HG02610 (cell line): ENCODE measurements around the gene FBN3.
"Not testable (repeated sequence)": the region's sequence is repeated elsewhere in the genome, so short reads cannot be mapped to it uniquely, and the experiment has no call there.

ENCODE experiments used
- ATAC-seq: cut with Tn5 transposase; IDR thresholded peaks from one replicate; pipeline ENCODE4 v1.9.1; 2021; ENCODE audit warnings: mild to moderate bottlenecking, moderate library complexity; ENCODE audit not compliant: unreplicated experiment

Gene FBN3

DNA sequence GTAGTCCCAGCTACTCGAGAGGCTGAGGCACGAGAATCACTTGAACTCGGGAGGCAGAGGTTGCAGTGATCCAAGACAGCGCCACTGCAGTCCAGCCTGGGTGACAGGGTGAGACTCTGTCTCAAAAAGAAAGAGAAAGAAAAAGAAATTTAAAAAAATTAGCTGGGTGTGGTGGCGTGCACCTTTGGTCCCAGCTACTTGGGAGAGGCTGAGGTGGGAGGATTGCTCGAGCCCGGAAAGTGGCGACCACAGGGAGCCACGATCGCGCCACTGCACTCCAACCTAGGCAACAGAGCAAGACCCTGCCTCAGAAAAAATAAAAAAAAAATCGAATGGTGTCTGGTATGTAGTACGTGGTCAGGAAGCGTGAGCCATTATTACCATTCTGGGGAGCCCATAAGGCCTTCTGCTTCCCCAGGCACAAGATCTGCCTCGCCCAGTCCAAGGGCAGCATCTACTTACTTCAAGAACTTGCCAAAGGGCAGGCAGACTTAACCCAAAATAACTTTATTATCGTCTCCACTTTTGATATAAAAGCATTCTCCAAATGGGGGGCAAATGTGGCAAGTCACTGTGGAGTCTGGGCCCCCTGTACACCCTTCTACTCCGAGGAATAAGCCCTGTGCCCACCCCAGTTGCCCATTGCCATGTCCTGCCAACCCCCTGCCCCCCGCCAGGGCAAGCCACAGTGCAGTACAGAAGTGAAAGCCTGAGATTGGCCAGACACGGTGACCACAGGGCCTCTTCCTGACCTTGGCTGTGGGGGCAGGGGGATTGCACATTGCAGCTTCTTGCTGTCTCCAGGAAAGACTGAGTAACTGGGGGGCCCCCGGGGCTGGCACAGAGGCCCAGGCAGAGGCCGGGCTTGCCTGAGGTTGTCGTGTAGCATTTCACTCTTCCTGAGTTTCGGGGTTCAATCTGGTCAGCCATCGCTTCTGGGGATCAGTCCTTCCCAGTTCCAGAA is 84.2 kb downstream of the FBN3 start:
- no peak for ATAC-seq

DNA sequence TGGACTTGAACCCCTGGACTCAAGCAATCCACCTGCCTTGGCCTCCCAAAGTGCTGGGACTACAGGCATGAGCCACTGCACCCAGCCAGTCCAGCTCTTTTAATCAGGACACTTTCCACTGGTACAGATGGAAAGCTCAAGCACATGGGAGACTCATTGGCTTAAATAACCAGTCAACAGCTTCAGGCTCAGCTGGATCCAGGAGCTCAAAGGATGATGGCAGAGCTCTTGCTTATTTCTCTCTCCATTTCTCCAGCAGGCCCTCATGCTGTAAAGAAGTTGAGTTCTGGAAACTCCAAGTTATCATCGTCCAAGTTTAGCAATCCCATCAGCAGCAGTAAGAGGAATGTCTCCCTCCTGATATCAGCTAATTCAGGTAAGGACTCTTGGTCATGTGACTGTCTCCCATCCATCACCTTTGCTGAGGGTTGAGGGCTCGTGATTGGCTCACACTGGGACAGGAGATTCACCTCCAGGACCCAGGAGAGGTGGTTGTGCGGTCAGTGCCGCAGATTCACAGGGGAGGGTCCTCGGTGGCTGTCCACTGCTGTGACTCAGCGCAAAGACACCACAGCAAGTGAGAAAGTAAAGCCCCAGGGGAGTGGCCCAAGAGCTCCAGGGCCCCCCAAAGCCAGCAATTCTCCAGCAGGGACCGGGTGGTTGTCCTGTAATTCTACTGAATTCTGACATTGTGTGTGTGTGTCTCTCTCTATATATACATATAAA is 91.7 kb downstream of the FBN3 start:
- no peak for ATAC-seq

DNA sequence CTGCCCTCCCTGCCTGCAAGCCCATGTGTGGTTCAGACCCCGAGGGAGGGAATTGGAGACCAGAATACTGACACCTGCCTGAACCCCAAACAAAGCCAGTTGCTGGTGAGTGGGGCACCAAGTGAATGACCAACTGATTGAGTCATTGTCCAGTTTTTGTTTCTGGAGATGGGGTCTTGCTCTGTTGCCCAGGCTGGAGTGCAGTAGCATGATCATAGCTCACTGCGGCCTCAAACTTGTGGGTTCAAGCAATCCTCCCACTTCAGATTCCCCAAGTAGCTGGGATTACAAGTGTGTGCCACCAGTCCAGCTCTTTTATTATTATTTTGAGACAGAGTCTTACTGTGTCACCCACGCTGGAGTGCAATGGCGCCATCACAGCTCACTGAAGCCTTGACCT is 92.9 kb downstream of the FBN3 start:
- ATAC-seq, result no peak

DNA sequence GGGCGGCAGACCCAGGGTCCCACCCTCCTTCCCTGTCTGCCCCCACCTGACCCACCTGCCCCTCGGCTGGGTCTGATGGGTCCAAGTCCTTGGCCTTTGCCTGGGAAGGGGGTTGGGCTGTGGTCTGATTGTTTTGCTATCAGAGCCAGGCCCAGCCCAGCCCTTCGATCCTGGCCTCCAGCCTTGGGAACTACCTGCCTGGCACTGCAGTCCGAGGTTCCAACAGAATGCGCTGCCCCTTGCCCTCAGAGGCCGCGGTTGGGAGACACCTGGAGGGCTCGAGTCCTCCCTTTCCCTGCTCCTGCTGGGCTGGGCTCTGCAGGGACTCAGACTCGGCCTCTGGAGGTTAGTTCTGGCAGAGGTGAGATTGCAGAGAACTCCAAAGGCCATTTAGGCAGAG is 95.2 kb downstream of the FBN3 start:
- no peak for ATAC-seq

DNA sequence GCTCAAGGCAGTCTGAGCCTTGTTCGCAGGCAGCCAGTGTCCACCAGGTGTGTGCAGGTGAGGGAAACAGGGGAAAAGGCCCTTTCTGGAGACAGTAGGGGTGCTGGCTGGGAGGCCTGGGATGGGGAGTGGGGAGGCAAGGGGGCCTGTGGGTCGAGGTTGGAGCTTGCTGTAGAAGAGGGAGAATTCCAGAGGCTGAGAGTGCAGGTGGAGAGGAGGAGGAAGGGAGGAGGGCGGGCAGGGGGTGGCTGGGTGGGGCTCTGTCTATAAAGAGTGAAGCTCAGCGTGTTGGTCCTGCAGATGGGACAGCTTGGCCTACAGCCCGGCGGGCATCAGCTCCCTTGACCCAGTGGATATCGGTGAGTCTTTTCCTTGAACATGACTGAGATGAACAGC is 96.9 kb downstream of the FBN3 start, which contains the start of gene CCL25:
Gene CCL25 (plus strand): TSS at position 297 of the 396 bp plus-strand sequence. CDS start 290 bp downstream, outside the sequence.
- no peak for ATAC-seq

DNA sequence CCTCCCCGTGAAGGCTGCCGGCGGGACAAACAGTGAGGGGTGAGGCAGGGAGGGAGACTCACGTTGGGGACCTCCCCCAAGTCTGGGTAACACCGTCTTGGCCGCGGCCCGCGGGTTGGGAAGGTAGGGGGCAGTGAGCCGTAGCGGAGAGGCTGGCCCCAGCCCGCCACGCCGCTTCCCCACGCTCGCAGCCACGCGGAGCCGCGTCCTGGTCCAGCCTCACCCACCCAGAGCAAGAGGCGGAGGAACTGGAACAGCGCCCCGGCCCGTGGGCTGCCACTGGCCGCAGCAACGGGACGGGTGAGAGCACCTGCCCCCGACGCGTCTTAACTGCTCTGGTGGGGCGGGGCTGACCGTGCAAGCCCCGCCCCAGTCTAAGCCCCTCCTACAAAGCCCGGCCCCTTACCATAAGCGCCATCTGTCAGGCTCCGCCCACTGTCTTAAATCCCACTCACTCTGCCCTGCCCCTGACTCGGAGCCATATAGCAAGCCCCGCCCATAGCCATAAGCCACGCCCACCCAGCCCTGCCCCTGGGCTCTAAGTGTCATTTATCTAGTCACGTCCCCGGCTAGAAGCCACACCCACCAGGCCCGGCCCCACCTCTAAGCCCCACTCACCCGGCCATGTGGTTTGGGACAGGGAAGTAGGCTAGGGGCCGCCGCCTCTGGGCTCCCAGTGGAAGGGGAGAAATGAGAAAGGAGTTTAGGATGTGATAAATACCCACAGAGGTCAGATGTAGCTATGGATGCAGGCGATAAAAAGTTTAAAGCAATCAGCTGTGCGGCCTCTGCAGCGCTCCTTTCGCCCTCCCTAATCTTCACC is 98.9 kb downstream of the FBN3 start:
- peak; percentile 83 for ATAC-seq

DNA sequence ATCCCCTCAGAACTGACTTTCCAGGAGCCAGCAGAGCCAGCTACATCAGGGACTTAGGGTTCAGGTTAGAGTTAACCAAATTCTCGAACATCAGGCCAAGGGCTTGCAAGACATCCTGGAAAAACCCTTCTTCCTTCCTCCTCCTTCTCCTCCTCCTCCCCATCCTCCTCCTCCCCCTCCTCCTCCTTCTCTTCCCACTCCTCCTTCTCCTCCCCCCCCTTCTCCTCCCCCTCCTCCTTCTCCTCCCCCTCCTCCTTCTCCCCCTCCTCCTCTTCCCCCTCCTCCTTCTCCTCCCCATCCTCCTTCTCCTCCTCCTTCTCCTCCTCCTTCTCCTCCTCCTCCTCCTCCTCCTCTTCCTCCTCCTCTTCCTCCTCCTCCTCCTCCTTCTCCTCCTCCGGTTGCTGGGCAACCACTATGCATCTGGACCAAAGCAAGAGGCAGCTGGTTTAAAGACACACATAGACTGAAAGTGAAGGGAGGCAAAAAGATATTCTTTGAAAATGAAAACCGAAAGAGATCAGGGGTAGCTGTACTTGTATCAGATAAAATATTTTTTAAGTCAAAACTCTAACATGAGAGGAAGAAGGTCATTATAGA is 102.7 kb downstream of the FBN3 start:
- no peak for ATAC-seq

DNA sequence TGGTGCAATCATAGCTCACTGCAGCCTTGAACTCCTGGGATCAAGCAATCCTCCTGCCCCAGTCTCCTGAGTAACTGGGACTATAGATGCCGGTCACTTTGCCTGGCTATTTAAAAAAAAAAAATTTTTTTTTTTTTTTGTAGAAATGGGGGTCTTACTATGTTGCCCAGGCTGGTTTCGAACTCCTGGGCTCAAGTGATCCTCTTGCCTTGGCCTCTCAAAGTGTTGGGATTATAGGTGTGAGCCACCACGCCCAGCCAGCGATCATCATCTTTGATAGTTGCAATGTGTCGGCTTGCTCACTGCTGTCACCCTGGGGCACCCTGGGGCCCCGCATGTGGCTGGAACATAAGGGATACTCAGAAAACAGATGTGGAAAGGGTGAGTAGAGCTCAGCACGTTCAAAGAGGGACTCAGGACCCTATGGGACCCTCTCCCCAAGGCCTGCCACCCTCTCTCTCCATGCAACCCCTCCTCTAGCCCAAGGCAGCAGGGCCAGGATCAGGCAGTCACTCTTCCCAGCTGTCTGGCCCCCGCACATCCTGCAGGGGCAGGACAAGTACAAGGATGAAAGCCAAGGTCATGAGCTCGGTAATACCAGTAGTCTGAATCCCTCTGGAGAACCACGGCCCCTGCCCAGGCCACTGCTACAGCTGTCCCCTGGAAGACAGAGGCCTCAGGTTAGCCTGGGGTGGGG is 103.4 kb downstream of the FBN3 start:
- no peak for ATAC-seq

DNA sequence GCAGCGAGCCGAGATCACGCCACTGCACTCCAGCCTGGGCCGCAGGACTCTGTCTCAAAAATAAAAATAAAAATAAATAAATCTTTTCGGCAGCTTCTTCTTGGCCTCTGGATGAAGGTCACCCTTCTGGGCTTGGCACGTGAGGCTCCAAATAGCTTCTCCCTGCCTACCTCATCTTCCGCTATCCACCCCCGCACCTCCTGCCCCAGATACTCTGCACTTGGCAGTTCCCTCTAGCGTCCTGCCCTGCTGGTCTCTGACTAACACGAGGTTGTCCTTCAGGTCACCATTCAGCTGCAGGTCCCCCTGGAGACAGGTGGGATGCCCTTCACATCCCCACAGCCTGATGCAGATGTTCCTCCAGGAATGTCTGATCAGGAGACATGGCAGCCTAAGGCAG is 105.4 kb downstream of the FBN3 start:
- no peak for ATAC-seq

DNA sequence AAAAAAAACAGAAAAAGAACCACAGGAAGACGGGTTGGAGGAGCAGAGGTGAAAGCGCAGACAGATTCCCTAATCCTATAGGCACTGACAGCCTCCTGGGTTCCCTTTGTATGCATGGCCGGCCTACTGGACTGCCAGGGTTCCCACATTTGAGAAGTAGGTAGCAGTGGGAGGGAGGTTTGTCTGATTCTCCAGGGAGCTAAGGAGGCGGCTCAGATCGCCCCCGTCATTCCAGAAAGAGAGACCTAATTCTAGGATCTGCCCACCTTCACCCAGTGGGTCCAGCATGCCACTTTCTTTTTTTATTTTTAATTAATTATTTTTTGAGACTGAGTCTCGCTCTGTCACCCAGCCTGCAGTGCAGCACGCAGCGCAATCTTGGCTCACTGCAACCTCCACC is 106.5 kb downstream of the FBN3 start:
- no peak for ATAC-seq

DNA sequence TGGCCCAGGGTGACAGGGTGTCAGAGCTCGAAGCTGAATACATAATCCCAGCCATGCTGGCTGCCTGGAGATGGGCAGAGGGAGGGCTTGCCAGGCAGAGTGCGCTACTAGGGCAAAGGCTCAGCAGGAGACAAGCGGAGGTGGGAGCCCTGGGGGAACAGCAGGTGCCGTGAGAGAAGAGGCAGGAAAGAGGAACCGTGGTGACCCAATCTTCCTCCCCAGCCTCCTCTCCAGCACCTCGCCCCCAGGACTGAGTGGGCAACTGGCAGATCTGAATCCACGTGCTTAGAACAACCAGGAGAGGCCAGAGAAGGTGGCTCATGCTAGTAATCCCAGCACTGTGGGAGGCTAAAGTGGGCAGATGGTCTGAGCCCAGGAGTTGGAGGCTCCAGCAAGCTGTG is 107.9 kb downstream of the FBN3 start:
- no peak for ATAC-seq

DNA sequence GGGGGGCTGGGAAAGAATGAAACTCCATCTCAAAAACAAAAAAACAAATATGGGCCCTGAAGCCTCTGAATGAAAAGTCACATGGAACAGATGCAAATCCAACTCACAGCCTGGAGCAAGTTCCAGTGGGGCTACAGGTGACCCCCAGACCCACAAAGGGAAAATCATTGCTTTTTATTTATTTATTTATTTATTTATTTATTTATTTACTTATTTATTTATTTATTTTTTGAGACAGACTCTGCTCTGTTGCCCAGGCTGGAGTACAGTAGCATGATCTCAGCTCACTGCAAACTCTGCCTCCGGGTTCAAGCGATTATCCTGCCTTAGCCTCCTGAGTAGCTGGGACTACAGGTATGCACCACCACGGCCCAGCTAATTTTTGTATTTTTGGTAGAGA is 110.2 kb downstream of the FBN3 start:
- no peak for ATAC-seq

DNA sequence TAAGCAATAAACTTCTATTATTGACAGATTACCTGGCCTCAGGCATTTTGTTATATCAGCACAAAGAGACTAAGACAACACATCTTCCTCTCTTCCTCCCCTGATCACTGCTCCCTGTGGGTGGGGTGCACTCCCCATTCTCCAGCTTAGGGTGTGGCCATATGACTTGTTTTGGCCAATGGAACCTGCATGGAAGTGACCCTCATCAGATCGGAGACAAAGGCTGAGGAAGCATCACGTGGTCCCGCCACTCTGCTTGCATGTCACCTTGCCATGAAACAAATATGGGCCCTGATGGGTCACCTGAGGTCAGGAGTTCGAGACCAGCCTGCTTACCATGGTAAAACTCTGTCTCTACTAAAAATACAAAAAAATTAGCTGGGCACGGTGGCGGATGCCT is 110.6 kb downstream of the FBN3 start:
- no peak for ATAC-seq

DNA sequence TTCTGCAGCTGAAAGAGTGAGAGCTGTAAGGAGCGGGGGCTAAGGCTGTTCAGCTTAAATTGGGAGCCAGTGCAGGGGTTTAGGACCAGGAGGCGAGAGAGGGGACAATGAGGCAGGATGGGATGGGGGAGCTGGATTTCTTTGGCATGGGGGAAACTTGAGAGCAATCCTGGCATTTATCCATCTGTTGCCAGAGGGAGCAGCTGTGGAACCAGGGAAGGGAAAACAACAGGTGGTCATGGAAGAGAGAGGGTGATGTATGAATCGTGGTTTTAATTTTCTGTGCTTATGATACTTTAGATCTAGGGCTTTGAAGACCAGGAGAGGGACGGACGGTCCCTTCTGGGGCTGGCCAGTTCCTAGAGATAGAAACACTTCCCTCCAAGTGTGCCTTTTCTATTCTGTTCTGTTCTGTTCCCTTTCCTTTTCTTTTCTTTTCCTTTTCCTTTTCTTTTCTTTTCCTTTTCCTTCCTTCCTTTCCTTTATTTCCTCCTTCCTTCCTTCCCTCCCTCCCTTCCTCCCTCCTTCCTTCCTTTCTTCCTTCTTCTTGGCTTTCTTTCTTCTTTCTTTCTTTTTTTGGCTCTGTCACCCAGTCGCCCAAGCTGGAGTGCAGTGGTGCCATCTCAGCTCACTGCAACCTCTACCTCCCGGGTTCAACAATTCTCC is 112.8 kb downstream of the FBN3 start:
- no peak for ATAC-seq

DNA sequence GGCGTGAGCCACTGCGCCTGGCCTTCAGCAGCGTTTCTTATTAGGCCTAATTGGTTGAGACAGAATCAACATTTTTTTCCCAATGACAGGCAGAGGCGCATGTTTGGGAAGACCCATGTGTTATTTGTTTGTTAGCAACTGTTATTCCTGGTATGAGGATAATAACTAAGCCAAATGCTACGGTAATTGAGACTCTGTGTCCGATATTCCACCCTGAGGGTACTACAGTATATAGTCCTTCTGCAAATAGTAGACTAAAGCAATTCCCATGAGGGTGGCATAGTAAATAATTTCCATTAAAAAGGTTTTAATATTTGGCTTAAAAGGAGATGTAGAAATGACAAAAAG is 115.2 kb downstream of the FBN3 start:
- no peak for ATAC-seq

DNA sequence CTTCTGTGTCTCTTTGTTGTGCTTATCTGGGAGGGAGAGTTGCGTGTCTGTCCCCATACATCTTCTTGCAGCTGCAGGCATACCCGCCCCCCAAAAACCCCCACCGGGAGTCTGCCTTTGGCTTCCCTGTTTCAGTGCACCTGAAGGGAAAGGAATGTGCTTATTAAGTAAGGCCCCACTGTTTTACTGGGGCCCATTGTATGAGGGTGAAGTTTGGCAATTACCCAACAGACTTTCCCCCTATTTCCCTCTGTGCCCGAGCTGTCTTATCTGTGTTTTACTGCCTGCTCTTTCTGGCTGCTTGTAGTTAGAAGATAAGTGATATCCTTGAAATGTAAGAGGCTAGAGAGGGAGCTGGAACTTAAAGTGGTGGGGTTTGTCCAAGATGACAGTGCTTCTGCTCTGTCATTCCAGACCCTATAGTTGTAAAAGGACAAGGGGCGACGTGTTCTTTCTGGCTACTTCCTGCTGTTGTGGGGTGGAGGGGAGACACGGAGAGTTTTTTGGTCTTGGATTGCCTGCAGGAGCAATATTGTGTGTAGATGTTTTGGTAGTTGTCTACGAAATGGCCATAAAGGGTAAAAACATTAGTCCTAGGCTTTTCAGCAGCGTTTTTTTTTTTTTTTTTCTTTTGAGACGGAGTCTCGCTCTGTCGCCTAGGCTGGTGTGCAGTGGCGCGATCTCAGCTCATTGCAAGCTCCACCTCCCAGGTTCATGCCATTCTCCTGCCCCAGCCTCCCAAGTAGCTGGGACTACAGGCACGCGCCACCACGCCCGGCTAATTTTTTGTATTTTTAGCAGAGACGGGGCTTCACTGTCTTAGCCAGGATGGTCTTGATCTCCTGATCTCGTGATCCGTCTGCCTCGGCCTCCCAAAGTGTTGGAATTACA is 115.9 kb downstream of the FBN3 start:
- not testable (repeated sequence) for ATAC-seq

DNA sequence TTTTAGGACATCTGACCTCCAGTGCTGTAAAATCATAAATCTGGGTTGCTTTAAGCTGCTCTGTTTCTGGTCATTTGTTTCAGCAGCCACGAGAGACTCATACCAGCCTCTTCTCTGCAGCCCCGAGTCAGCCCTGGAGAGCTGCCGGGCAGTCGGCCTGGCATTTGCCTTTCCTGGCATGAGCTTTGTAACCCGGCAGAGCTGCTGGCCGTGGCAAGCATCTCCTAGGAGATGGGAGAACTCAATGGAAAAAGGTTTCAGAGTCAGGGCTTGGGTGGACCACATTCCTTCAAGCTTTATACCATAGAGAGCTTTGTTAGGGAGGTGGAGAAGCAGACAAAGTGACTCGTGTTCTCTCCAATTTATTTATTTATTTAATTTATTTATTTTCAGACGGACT is 118.4 kb downstream of the FBN3 start:
- ATAC-seq, result no peak

DNA sequence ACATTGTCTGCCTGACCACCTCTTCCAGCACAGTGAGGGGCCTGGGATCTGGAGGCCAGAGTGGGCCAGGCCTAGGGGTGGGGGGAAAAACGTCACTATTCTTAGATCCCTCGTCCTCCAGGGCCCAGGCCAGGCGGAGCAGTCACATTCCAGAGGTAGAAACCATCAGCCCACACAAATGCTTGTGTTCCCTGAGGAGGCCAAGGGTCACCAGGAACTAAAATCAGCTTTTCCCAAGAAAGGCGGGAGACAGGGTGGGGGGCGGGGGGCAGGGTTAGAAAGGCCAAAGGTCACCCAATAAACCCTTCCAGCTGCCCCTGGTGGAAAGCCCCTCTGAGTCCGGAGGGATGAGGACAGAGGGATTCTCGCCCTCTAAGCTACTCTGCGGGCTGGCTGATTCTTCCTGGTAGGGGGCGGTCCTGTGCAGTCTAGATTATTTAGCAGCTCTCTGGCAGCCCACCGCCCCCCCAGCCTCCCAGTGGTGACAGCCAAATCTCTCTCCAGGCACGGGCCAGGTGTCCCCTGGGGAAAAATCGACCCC is 120.4 kb downstream of the FBN3 start:
- ATAC-seq, result no peak
